ENCODE measurements around the gene PFKFB2.

The PFKFB2 gene

DNA sequence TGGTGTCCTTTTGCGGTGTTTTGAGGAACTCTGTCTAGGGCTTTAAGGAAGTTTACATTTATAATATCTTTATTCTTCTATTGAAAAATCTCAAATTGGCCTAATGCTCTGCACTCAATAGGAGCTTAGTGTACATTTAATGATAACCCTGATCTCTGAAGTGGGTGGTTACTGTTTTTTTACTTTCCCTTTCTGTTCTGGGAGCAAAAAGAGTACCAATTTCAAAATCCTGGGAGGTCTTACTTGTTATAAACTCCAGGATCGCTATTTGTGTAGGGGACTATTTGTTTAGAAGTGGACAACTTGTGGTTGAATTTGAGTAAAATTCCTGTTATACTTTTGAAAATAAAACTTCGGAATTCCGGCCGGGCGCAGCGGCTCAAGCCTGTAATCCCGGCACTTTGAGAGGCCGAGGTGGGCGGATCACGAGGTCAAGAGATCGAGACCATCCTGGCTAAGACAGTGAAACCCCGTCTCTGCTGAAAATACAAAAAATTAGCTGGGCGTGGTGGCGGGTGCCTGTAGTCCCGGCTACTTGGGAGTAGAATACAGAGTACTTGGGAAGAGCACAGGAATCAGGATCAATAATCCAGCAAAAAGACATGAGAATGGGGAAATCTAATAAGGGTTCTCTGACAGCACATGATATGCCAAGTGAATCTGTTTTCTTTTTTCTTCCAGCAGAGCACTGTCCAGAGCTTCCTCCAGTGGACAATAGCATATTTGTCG, 36.7 kb downstream of the PFKFB2 start:
- DNase-seq (ENCODE audit: low spot score) = no peak

DNA sequence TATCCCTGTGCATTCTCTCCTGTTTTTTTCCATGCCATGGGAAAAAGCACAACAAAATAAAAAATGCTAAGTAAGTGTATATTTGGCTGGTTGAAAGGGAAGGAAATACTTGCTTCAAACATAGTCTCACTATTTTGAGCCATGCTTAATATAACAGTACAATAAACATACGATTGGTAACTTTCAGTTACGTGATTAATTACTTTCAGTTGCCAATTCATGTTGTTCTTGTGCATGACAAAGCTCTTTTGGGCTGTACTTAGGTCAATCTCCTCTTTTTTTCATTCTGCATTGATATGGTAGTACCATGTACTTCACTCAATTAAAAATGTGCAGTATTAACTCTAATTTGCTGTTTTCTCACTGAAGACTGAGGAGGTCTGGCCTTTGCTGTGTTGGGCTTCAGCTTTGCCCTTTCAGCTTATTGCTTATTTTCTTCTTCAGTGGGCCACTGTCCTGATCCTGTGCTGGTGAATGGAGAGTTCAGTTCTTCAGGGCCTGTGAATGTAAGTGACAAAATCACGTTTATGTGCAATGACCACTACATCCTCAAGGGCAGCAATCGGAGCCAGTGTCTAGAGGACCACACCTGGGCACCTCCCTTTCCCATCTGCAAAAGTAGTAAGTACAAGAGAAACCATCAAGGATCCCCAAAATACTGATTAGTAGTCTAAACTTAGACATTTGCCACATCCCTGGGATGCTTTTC, 38.3 kb downstream of the PFKFB2 start:
- no peak for DNase-seq (ENCODE audit: low spot score)

DNA sequence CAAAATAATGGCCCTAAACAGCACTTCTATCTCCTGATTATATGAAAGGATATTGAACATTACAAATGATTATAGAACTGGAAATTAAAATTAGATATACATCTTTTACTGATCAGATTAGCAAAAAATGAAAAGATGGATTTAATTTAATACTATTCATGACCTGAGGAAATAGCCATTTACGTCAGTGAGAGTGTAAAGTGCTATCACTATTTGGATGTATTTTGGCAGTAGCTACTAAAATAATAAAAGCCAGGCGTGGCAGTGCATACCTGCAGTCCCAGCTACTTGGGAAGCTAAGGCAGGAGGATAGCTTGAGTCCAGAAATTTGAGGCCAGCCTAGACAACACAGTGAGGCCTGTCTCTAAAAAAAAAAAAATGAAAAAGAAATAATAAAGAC, 40.9 kb downstream of the PFKFB2 start:
- no peak for DNase-seq (ENCODE audit: low spot score)

DNA sequence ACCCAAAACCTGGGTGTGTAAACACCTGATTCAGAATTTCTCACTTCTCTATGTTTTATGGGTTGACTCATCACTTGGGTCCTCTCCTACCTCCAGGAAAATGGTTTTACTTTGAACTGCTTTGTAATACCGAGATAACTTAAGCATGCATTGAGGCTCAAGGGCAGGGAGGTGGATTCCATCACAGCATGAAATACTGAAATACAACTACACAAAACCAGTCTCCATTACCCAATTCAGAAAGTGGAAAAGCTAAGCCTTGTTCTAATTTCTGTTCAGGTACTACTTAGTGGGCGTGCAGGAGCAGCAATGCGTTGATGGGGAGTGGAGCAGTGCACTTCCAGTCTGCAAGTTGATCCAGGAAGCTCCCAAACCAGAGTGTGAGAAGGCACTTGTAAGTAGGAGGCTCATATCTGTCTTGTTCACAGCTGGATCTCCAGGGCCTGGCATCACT, 44.8 kb downstream of the PFKFB2 start:
- no peak for DNase-seq (ENCODE audit: low spot score)

DNA sequence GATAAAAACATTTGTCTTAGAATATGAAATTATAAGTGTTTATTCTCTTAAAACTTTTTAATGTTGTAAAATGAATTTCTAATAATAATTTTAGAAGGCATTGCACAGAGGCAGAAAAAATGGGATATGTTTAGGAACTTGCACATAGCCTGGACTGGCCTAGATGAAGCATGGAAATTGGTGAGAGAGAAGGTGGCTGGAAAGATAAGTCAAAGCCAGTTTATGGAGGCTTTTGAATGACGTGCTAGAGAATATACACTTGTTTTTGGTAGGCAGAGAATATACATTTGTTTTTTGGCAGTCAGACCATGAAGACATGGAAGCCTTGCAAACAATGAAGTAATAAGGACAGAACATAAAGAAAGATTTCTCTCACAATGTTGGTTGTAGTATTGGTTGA, 48.6 kb downstream of the PFKFB2 start:
- DNase-seq (ENCODE audit: low spot score) = no peak

DNA sequence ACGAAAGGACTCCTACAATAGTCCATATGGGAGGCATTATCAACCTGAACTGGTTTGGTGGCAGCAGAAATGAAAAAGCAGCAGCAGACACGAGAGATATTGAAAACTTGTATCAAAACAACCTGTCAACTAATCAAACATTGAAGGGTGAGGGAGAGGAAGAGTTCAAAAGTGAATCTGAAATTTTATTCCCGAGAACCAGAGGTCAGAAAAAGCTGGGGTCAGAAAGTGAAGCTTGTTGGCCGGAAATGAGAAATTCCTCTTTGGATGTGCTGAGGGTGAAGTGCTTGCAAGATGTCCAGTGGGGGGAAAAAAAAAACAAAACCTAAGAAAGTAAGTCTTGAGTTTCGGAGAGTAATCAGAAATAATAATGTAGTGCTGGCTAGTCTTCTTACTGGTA, 49.1 kb downstream of the PFKFB2 start:
- no peak for DNase-seq (ENCODE audit: low spot score)

DNA sequence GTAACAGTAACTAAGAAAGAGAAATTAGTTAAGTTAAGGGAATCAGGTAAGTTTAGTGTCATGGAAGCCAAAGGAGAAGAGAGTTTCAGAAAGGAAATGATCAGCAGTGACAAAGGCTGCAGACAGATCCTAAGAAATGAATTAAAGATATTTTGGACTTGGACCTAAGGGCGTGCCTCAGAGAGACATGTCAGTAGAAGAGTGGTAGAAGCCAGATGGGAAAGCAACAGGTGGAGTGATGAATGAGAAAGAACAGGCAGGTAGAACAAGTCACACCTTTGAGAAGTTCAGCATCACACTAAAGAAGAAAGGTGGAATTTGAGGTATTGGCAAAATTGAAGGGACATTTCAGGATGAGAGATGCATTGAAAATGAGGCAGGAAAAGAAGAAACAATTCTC, 49.6 kb downstream of the PFKFB2 start:
- no peak for DNase-seq (ENCODE audit: low spot score)

DNA sequence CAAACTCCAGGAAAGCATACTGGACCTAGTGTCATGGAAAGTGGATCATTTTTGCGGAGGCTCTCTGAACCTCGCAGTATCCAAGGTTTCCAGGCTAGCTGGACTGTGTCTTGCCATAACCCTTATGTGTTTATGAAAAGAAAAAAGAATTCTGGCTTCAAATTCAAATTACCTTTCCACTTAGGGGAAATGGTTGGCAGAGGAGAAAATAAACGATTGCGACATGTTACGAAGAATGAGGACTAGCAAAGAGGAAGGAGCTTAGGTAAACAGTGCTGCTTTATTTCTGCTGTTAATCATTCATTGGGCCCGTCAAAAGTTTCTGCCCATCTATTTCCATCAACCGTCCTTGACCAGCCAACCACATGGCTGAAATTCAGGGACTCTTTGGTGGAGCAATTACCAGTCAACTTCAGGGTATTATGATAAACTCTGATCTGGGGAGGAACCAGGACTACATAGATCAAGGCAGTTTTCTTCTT, 50.9 kb downstream of the PFKFB2 start, which contains the start of gene C4BPA:
Gene C4BPA (plus strand): TSS at position 342 of the 482 bp plus-strand sequence. CDS start 8,793 bp downstream, outside the sequence.
- DNase-seq (ENCODE audit: low spot score) = no peak

DNA sequence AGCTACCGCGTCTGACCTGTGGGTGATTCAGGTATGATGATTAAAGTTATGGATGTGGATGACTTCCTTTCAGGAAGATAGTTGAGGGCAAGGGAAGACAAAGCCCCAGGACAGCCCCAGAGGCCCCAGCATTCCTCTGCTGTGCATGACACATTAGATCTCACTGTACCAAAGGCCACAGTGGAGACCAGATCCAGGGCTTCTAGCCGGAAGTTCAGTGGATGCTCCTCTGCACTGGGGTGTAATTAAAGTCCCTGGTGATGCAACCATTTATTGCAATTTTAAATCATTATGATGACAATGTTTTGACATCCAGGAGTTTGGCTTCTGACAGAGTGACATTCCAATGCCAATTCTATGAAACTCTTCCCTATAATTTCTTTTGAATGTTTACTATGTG, 55.9 kb downstream of the PFKFB2 start:
- DNase-seq (ENCODE audit: low spot score) = no peak

DNA sequence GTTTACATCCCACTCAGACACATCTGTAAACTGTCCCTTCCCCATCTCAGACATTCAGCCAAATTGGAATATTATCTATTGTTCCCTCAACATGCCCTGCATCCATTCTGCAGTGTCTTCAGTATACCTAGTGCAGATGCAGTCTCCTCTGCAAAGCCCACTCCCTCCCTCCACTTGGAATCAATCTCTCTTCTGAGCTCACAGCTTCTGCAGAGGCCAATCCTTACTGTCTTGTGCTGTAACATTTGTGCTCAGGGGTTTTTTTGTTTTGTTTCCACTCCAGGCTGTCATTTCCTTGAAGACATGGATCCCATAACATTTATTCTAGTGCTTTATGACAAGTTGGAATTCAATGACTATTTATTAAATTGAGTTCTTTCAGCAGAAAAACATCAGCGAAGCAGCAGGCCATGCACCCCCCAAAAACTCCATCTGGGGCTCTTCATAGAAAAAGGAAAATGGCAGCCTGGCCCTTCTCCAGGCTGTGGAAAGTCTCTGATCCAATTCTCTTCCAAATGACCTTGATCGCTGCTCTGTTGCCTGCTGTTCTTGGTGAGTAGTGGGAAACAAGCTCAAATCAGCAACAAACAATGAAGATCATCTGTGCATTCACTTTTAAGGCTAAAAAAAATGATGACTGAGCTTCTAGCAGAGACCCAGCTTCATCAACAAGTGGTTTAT, 59.7 kb downstream of the PFKFB2 start:
- no peak for DNase-seq (ENCODE audit: low spot score)

DNA sequence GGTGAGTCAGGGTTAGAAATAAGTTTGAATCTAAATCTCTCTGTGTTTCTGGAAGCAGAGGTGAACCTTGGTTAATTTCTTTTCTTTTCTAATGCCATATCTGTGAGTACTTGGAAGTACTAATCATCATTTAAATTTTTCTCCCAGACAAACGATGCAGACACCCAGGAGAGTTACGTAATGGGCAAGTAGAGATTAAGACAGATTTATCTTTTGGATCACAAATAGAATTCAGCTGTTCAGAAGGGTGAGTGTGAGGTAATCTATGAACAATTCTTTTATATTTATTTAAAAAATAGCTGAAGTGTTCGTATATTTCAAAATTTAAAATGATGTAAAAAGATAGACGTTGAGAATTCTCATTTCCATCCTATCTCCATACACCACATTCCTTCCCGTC, 62.2 kb downstream of the PFKFB2 start:
- no peak for DNase-seq (ENCODE audit: low spot score)

DNA sequence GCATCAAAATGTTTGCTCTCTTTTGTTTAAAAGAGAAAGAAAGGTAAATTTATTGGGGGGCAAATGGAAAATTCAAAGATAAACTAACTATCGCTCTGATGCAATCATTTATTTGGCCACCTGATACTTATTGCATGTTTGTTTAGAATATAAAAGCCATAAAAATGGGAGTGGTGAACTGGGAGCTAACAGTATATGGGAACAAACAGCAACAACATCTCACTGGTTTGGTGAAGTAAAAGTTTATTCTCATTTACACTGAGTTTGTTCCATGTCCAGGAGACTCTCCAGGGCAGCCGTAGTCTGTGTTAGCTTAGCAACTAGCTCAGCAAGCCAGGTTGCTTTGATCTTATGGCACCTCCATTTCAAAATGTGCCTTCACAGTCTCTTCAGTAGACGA, 71.3 kb downstream of the PFKFB2 start:
- no peak for DNase-seq (ENCODE audit: low spot score)

DNA sequence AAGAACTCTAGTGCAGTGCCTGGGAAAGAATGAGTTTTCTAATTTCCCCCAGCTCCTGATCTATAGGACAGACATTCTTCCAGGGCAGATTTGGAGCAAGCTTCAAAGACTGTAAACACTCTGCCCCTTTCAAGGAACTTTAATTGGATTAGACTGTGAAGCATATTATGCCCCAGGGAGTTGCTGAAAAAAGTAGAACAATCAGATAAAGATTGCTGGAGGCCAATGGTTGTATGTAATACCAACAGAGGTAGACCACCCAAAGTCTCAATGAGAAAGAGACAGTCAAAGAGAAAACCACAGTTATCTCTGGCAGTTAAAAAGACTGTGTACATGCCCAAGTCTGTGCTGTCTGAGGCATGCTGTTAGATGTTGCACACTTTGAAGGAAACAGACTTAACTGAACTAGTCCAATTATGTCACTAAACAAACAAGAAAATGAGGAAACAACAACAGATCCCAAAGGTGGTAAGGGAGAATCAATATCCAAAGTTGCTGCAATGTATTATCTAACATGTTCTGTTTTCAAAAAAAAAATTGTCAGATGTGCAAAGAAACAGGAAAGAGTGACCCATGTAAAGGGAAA, 75.4 kb downstream of the PFKFB2 start:
- DNase-seq (ENCODE audit: low spot score) = no peak

DNA sequence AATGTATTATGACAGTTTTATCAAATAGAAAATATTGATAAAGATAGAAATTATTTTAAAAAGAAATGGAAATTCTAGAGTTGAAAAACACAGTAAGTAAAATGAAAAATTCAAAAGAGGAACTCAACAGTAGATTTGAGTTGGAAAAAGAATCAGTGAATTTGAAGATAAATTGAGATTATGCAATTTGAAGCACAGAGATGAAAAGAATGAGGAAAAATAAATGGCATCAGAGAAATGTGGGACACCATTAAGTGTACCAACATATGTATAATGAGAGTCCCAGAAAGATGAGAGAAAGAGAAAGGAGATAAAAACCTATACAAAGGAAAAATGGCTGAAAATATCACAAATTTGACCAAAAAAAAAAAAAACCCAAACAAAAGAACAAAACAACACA, 76.0 kb downstream of the PFKFB2 start:
- DNase-seq (ENCODE audit: low spot score) = no peak
